GM21619 (cell line): ENCODE results near the gene MAN1C1.

Experiments used
- ATAC-seq: cut with Tn5 transposase; IDR thresholded peaks from one replicate; pipeline ENCODE4 v1.9.1; 2021; ENCODE audit not compliant: unreplicated experiment

MAN1C1 gene

GRCh38 chr1:25757846-25758185, 141.2 kb downstream of the MAN1C1 start:
- no peak for ATAC-seq

- ATAC-seq = no peak
Measured at GRCh38 chr1:25758466-25759070, 142.0 kb downstream of the MAN1C1 start.

DNA sequence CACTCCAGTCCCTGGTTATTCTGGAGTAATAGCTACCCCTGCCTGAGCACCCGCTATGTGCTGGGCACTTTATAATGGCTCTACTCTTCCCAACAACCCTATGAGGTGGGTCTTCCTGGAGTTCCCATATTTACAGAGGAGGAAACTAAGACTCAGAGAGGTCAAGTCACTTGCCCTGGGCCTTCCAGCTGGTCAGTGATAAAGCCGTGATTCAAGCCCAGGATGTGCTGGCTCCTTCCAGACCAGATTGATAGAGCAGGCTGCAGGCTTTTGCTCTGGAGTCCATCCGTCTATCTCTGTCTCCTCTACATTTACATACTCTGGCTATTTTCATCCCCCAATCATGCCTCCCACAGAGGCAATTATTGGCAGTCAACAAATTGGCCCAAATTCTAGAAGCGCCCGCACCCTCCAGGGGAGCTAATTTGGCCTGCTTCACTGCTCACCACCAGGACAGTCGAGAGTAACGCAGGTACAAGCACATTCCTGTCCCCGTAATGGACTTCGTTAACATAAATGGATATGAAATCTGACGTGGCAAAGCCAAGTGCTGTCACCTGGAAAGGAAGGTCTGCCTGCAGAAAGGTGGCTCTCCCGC, 143.6 kb downstream of the MAN1C1 start:
- no peak for ATAC-seq

- no peak for ATAC-seq
Measured at GRCh38 chr1:25760871-25761270, 144.3 kb downstream of the MAN1C1 start.

GRCh38 chr1:25763493-25763892, 146.9 kb downstream of the MAN1C1 start:
- ATAC-seq = no peak

DNA sequence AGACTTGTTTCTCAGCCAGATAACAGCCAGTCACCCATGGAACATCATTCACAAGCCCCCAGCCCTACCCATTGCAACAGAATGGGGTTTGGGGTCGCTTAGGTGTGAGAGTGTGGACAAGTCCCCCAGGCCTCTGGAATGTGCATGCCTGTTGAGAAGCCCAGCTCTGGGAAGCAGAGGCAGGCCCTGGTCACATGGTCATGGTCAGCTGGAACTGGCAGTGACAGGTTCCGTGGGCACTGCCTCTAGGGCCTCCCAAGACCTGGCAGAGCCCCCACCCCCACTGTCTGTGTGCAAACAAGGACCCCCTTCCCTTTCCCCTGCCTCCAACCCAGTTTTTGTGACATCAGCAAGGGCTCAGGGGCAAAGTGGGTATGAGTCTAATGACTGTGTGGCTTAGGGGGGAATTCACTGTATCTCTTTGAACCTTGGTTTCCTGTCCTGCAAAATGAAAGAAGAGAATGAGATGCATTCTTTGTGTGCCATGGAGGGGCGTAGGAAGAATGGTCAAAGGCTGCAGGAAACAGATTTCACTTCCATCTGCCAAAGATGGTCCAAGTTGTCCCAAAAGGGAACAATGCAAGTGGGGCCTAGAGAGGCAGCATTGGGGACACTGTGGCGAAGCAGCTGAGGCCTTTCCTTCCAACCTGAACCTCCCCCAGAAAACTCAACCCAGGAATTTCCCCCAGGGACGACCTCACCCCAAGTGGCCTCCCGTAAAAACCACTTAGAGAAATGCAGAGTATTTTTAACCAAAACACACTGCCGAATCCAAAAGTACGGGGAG, 148.7 kb downstream of the MAN1C1 start:
- ATAC-seq = no peak

DNA sequence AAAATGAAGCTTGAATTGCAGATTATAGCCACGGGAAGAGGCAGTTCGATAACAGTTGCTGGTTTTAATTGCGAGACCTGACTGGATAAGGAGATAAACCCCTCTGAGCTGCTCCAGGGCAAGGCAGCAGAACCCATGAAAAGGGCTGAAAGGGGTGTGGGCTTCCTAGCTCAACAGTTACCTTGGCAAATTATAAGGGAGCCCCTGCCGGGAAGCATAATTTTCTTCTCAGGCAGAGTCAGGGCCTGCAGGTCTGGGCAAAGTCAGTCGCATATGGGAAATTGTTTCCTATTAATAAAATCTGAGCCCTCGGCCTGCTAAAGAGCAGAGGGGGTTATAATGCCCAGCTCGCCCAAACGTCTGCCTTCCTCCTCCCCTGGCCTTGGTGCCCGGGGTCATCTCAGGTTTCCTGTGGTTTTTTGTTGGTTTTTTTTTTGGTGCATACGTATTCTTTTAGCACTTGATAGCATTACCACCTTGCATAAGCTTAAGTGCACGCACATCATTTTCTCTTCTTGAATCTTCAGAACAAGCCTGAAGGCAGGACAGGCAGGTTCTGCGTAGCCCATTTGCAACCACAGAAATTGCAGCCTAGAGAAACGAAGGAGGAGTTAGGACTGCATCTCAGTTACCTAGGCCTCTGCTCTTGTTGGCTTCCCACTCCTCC, 149.5 kb downstream of the MAN1C1 start:
- ATAC-seq = no peak

DNA sequence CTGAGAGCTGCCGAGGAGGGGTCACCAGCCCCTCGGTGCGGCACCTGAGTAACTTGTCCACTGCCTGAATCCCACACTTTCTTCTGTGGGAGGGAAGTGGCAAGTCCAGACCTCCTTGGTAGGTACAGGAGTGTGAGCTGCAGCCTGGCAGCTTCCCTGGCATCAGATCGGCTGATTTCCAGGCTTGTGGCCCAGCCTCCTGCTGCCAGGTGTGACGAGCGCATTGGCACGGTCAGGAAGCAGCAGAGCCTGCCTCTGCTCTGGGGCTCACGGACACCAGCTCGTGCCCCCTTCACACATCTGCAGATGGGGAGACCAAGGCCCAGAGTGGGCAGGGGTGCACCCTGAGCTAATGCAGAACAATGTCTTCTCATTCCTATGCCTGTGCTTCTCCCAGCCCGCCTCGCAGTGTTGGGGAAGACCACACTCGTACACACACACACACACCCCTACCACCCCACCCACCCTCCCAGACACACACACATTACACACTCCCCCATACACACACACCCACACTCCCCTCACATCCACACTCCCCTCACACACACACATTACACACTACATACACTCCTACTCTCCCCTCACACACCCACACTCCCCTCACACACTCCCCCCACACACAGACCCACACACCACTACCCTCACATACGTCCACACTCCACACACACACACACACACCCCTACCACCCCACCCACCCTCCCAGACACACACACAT, 150.3 kb downstream of the MAN1C1 start:
- ATAC-seq = no peak

DNA sequence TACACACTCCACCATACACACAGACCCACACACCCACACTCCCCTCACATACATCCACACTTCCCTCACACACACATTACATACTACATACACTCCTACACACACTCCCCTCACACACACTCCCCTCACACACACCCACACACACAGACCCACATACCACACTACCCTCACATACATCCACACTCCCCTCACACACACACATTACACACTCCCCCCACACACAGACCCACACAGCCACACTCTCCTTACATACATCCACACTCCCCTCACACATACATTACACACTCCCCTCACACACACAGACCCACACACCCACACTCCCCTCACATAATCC, 150.8 kb downstream of the MAN1C1 start:
- no peak for ATAC-seq

- no peak for ATAC-seq
Measured at GRCh38 chr1:25768999-25769398, 152.4 kb downstream of the MAN1C1 start.

DNA sequence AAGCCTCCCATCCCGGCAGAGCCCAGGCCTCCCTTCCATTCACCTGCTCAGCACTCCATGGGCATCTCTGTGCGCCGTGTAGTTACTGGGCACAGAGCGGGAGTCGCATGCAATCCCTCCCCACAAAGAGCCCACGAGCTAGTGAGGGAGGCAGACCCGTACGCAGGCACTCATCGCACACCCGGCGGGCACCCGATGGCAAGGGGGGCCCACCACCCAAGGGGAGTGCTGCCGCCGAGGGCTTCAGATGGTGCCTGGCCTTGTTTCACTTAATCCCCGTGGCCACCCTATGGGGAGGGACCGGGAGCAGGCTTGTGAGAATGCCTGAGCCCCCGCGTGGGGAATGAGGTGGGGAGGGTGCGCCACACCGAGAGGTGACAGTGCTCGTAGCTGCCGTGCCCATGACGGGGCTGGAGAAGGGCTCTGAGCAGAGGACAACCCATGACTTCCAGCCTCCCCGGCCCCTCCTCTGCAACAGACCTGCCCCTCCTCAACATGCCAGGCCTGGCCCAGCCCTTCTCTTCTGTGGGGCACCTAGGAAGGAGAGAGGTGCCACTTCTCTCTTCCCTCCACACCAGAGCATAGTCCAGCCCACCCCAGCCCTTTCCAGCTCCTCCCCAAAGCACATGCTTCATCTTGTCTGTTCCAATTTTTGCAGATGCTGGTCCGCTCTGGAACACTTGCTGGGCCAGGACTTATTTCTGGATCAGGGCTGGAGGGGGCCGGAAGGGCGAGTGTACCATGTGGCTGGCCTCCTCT, 153.2 kb downstream of the MAN1C1 start:
- no peak for ATAC-seq

GRCh38 chr1:25770541-25771220, 154.1 kb downstream of the MAN1C1 start:
- no peak for ATAC-seq

- no peak for ATAC-seq
Measured at GRCh38 chr1:25771221-25772114, 154.9 kb downstream of the MAN1C1 start.

GRCh38 chr1:25772164-25772563, 155.6 kb downstream of the MAN1C1 start:
- no peak for ATAC-seq

GRCh38 chr1:25772692-25773245, 156.2 kb downstream of the MAN1C1 start:
- no peak for ATAC-seq

DNA sequence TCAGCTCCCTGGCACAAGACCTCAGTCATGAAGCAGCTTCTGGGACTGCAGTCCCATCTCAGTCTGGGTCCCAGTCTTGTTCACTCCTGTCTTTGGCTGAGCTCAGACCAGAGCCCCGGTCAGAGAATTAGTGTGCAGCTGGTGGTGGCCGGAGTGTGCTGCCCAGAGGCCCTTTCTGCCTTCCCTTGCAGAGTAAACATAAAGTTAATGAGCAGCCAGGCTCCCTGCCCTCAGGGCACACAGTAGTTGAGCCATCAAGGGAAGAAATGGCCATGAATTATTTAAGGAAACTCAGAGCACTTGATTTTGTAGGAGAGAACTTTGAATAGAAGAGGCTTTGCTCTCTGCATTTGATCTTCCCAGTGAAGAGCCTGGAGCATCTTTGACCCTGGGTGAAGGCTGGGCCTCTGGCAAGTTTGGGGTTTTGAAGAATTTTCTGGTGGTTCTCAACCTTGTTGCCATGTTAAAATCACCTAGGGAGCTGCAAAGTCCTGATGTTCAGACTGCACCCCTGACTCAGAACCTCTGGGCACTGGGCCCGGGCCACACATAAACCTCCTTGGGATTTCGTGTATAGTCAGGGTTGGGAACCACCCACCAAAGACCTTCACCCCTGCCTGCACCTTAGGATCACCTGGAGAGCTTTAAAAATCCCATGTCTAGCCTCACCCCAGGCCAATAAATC, 157.0 kb downstream of the MAN1C1 start:
- ATAC-seq = no peak

DNA sequence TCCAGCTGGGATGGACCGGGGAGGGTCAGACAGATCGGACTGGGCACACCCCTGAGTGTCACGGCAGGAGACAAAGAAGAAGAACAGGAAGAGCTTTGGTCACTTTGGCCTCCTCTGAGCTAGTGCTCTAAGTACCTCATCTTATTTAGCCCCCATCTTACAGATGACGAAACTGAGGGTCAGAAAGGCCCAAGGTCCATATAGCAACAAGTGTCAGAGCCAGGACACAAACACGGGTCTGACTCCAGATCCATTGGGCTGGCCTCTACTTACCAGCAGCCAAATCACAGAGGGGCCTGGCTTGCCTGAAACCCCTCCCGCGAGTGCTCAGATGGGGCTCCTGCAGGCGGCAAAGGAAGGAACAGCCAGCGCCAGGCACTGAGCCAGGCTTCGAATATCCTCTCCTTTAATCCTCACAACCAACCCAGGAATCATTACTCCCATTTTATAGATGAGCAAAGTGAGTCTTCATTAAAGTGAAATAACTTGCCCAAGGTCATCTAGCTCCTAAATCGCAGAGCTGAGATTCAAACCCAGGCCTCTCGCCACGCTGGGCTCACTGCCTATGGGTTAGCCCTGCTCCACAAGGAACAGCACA, 157.7 kb downstream of the MAN1C1 start:
- ATAC-seq = no peak
